IMR-90 (cell line): ENCODE data around the gene IRAK4. TPM values are rescaled to one million over a fixed set of nuclear protein-coding genes. Genes with fewer than 3 reads are reported as not detected.

Experiments
- ATAC-seq: fragments of 200-7000 bp; cut with Tn5 transposase; 2 replicates; pipeline ENCODE4 v1.9.1; 2020; ENCODE audit warnings: low read depth, mild to moderate bottlenecking, moderate library complexity
- BruUV-seq: library from RNA; stranded (reverse); fragments of 400-500 nt; replicated peaks from 2 replicates; lab custom pipeline; 2021; lab: Mats Ljungman, UMichigan
- CTCF ChIA-PET: fragments of 300-600 bp; formaldehyde crosslinking; extraction: SDS; loops from one replicate; lab custom pipeline; 2021; ENCODE audit warnings: antibody characterized with exemption; lab: Yijun Ruan, JAX
- POLR2A ChIA-PET: fragments of 300-600 bp; sonication (Branson Sonifier 250); formaldehyde crosslinking; loops from one replicate; lab custom pipeline; 2022; ENCODE audit warnings: antibody characterized with exemption; ENCODE audit not compliant: unreplicated experiment; lab: Charles Lee
- DNase-seq: peaks from one replicate; pipeline ENCODE4 v3.0.0; 2013
- H2AFZ ChIP-seq: replicated peaks from 2 replicates; pipeline ENCODE3; 2013; ENCODE audit warnings: low read length, mild to moderate bottlenecking; ENCODE audit not compliant: poor library complexity
- H2AK5ac ChIP-seq: 2 replicates; pipeline ENCODE4 v1.6.1; 2013; ENCODE audit warnings: low read depth, low read length, inconsistent platforms
- H2AK9ac ChIP-seq: replicated peaks from 2 replicates; pipeline ENCODE3; 2013; ENCODE audit warnings: mild to moderate bottlenecking, low read depth, low read length, moderate library complexity; ENCODE audit not compliant: poor library complexity
- H2BK120ac ChIP-seq: 2 replicates; pipeline ENCODE4 v1.6.1; 2013; ENCODE audit warnings: low read depth, low read length, inconsistent platforms
- H2BK15ac ChIP-seq: 3 replicates; pipeline ENCODE4 v1.6.1; 2013; ENCODE audit warnings: low read depth, low read length, inconsistent platforms
- H2BK20ac ChIP-seq: 2 replicates; pipeline ENCODE4 v1.6.1; 2013; ENCODE audit warnings: low read depth, mild to moderate bottlenecking, inconsistent platforms, low read length, moderate library complexity
- H2BK5ac ChIP-seq: 2 replicates; pipeline ENCODE4 v1.6.1; 2013; ENCODE audit warnings: mild to moderate bottlenecking, low read depth, low read length, inconsistent platforms; ENCODE audit not compliant: poor library complexity, severe bottlenecking
- H3K14ac ChIP-seq: replicated peaks from 2 replicates; pipeline ENCODE4 v1.6.1; 2013; ENCODE audit warnings: low read depth, low read length, inconsistent platforms
- H3K18ac ChIP-seq: 2 replicates; pipeline ENCODE4 v1.6.1; 2013; ENCODE audit warnings: low read depth, low read length, control low read depth
- H3K23ac ChIP-seq: 2 replicates; pipeline ENCODE4 v1.6.1; 2013; ENCODE audit warnings: low read depth, low read length, inconsistent platforms
- H3K27ac ChIP-seq: 2 replicates; pipeline ENCODE4 v1.5.1; 2013; ENCODE audit warnings: mild to moderate bottlenecking, control low read depth, low read length; ENCODE audit not compliant: insufficient read depth
- H3K27me3 ChIP-seq: 2 replicates; pipeline ENCODE4 v1.6.1; 2013; ENCODE audit warnings: low read length; ENCODE audit not compliant: control insufficient read depth, insufficient read depth
- H3K36me3 ChIP-seq: 2 replicates; pipeline ENCODE4 v1.6.1; 2013; ENCODE audit warnings: low read length, mixed read lengths; ENCODE audit not compliant: control insufficient read depth, insufficient read depth
- H3K4ac ChIP-seq: 2 replicates; pipeline ENCODE4 v1.6.1; 2013; ENCODE audit warnings: low read depth, low read length, inconsistent platforms
- H3K4me1 ChIP-seq: 2 replicates; pipeline ENCODE4 v1.6.1; 2013; ENCODE audit warnings: low read length, mixed read lengths; ENCODE audit not compliant: control insufficient read depth, insufficient read depth
- H3K4me2 ChIP-seq: 2 replicates; pipeline ENCODE4 v1.6.1; 2013; ENCODE audit warnings: low read depth, mild to moderate bottlenecking, control low read depth, low read length, moderate library complexity
- H3K4me3 ChIP-seq: 2 replicates; pipeline ENCODE4 v1.5.1; 2013; ENCODE audit warnings: low read depth, mild to moderate bottlenecking, control low read depth, low read length, moderate library complexity; ENCODE audit not compliant: insufficient read depth
- H3K56ac ChIP-seq: 2 replicates; pipeline ENCODE4 v1.6.1; 2013; ENCODE audit warnings: low read length, inconsistent platforms; ENCODE audit not compliant: insufficient read depth; ENCODE audit errors: extremely low read depth
- H3K79me1 ChIP-seq, 2 experiments: 2 replicates each; pipeline ENCODE4 v1.6.1; 2013; ENCODE audit warnings: low read length in 2 of 2, inconsistent platforms in 1 of 2, low read depth in 1 of 2
- H3K9ac ChIP-seq: 2 replicates; pipeline ENCODE4 v1.6.1; 2013; ENCODE audit warnings: low read depth, low read length, control low read depth
- H3K9me1 ChIP-seq: 2 replicates; pipeline ENCODE4 v1.6.1; 2013; ENCODE audit warnings: low read length, inconsistent platforms; ENCODE audit not compliant: insufficient read depth
- H3K9me3 ChIP-seq: 2 replicates; pipeline ENCODE4 v1.6.1; 2013; ENCODE audit warnings: low read length; ENCODE audit not compliant: control insufficient read depth, insufficient read depth
- H4K20me1 ChIP-seq: 2 replicates; pipeline ENCODE4 v1.6.1; 2013; ENCODE audit warnings: low read length, inconsistent platforms; ENCODE audit not compliant: insufficient read depth
- H4K5ac ChIP-seq: 2 replicates; pipeline ENCODE4 v1.6.1; 2013; ENCODE audit warnings: mild to moderate bottlenecking, low read depth, low read length, control low read depth
- H4K8ac ChIP-seq, 2 experiments: 2 replicates each; pipeline ENCODE4 v1.6.1; 2013; ENCODE audit warnings: low read depth in 2 of 2, low read length in 2 of 2, control low read depth in 1 of 2, inconsistent platforms in 1 of 2
- H4K91ac ChIP-seq: 2 replicates; pipeline ENCODE4 v1.6.1; 2013; ENCODE audit warnings: low read depth, low read length, inconsistent platforms; ENCODE audit not compliant: insufficient read depth
- CEBPB ChIP-seq: IDR thresholded peaks from 2 replicates; pipeline ENCODE4 v1.6.1; 2012; ENCODE audit warnings: low read depth, low read length, improper control_type of control experiment
- MAZ ChIP-seq: IDR thresholded peaks from 2 replicates; pipeline ENCODE4 v1.6.1; 2012; ENCODE audit warnings: low read depth, mild to moderate bottlenecking, low read length, improper control_type of control experiment, moderate library complexity, borderline replicate concordance
- SMC3 ChIP-seq: fragments of 150-350 bp; IDR thresholded peaks from 2 replicates; pipeline ENCODE4 v1.6.1; 2016; ENCODE audit warnings: low read depth, mild to moderate bottlenecking, antibody characterized with exemption, low read length, moderate library complexity
- dilution Hi-C: fragments of 300-500 bp; cut with HindIII; formaldehyde crosslinking; loops from one replicate; pipeline ENCODE4 v1.14.3; 2018; ENCODE audit warnings: low sequenced_read_pairs; ENCODE audit not compliant: unreplicated experiment
- in situ Hi-C: fragments of 300-500 bp; cut with MboI; formaldehyde crosslinking; loops from 3 replicates; pipeline ENCODE4 v1.14.3; 2019; ENCODE audit warnings: low sequenced_read_pairs, inconsistent platforms, mixed read lengths
- intact Hi-C: fragments of 100-400 bp; cut with micrococcal nuclease; formaldehyde crosslinking; loops from 2 replicates; pipeline ENCODE4 v1.10.0; 2022
- polyA plus RNA-seq, 3 experiments: library from polyadenylated mRNA; depleted of rRNA; stranded (reverse); fragments of >200 nt; gene quantifications; 2 replicates each; pipeline ENCODE4 v1.2.3, GENCODE V29; 2012; ENCODE audit warnings: low replicate concordance in 1 of 3
- total RNA-seq: library from RNA; depleted of rRNA; stranded (reverse); fragments of >200 nt; gene quantifications from 2 replicates; pipeline ENCODE4 v1.2.3, GENCODE V29; 2012

The IRAK4 gene
- total and polyA plus RNA-seq, 2 of the 4 experiments (the other 2 are of a cell fraction), result 12.6 to 27.6 TPM

DNA sequence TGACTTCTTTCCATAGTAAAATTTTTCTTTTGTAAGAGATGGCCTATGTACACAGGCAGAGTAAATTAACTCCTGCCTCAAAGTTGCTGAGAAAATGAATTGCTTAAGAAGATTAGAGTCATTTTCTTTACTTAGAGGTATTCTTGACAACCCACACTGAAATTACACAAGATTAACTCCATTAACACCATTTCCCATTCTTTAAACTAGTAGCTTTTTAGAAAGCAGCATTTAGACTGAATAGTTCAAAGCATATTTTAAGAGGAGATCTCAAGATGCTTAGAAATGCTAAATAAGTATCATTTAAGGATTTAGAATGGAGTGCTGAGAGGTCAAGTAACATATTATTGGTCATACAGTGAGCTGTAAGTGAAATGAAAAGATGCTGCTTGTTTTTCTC, 35.6 kb upstream of the IRAK4 start:
- Histone ChIP-seq H3K4ac (no peak overlapping the region), H3K4me1 (no peaks in the 10 kb centered on the region), H3K27me3 (no peaks in the 10 kb centered on the region), H2AK9ac (no peak overlapping the region), H2BK15ac (no peak overlapping the region), H2BK5ac (no peak overlapping the region), H2AK5ac (no peak overlapping the region), H3K4me3 (no peak overlapping the region), H3K36me3 (no peaks in the 10 kb centered on the region), H3K9me3 (no peaks in the 10 kb centered on the region), H4K20me1 (no peaks in the 10 kb centered on the region), H3K14ac (no peak overlapping the region), H3K4me2 (no peak overlapping the region), H3K23ac (no peak overlapping the region), H2BK20ac (no peak overlapping the region), H3K9ac (no peak overlapping the region), H2BK120ac (no peak overlapping the region), H2AFZ (no peak overlapping the region), H4K8ac (no peak overlapping the region), H3K79me1 (no peaks in the 10 kb centered on the region), H4K91ac (no peak overlapping the region), H3K56ac (no peak overlapping the region), H3K18ac (no peak overlapping the region), H4K5ac (no peak overlapping the region), H3K9me1 (no peaks in the 10 kb centered on the region), H3K27ac (no peak overlapping the region)
- in situ Hi-C loops (no loop called here), dilution Hi-C loops (no loop called here), intact Hi-C loops (no loop called here)
- ATAC-seq (no peak), DNase-seq (no peak)
- POLR2A ChIA-PET, result no interaction called here
- TF ChIP-seq CEBPB (no peak), SMC3 (no peak), MAZ (no peak)
- BruUV-seq, result no TSS peak
- CTCF ChIA-PET, result no interaction called here
